OCI-LY1 (cell line): Measurements from ENCODE around the gene CKS2.
A peak's percentile ranks its signal among the peaks of the same experiment; 100 is the strongest.
"Not testable (repeated sequence)": the region's sequence is repeated elsewhere in the genome, so short reads cannot be mapped to it uniquely, and the experiment has no call there.

Experiments used
- H2AFZ ChIP-seq: fragments of 200-600 bp; sonication (generic), shearing (Covaris generic); 2 replicates; pipeline ENCODE4 v1.6.0; 2014; ENCODE audit warnings: antibody characterized with exemption, mild to moderate bottlenecking, low read length
- H3F3A ChIP-seq: fragments of 200-600 bp; sonication (generic), shearing (Covaris generic); 2 replicates; pipeline ENCODE4 v1.6.0; 2014; ENCODE audit warnings: mild to moderate bottlenecking, antibody characterized with exemption, low read length, moderate library complexity; ENCODE audit not compliant: insufficient read depth
- H3K27ac ChIP-seq: fragments of 200-600 bp; sonication (generic); 2 replicates; pipeline ENCODE4 v1.5.1; 2014; ENCODE audit warnings: low read length, mixed run types, mild to moderate bottlenecking, low read depth; ENCODE audit not compliant: poor library complexity, severe bottlenecking
- H3K27me3 ChIP-seq: fragments of 200-600 bp; sonication (generic); 2 replicates; pipeline ENCODE4 v1.6.0; 2014; ENCODE audit warnings: antibody characterized with exemption, mild to moderate bottlenecking, low read length, moderate library complexity; ENCODE audit not compliant: insufficient read depth
- H3K36me3 ChIP-seq: fragments of 200-600 bp; sonication (generic); 2 replicates; pipeline ENCODE4 v1.6.1; 2014; ENCODE audit warnings: mild to moderate bottlenecking, antibody characterized with exemption, low read length, moderate library complexity, mixed read lengths; ENCODE audit not compliant: insufficient read depth
- H3K4me1 ChIP-seq: fragments of 200-600 bp; sonication (generic); 2 replicates; pipeline ENCODE4 v1.5.1; 2014; ENCODE audit warnings: mild to moderate bottlenecking, low read length, moderate library complexity; ENCODE audit not compliant: insufficient read depth, severe bottlenecking
- H3K4me2 ChIP-seq: fragments of 200-600 bp; sonication (generic), shearing (Covaris generic); 2 replicates; pipeline ENCODE4 v1.6.1; 2014; ENCODE audit warnings: low read length
- H3K4me3 ChIP-seq: fragments of 200-600 bp; sonication (generic); 2 replicates; pipeline ENCODE4 v1.5.1; 2014; ENCODE audit warnings: low read length, low read depth, mild to moderate bottlenecking, mixed read lengths; ENCODE audit not compliant: poor library complexity, severe bottlenecking
- H3K79me2 ChIP-seq: fragments of 200-600 bp; shearing (Covaris generic); 2 replicates; pipeline ENCODE4 v1.6.1; 2016; ENCODE audit warnings: mixed run types, low read length, mixed read lengths; ENCODE audit not compliant: insufficient read depth
- H3K9ac ChIP-seq: fragments of 200-600 bp; sonication (generic), shearing (Covaris generic); 2 replicates; pipeline ENCODE4 v1.6.1; 2014; ENCODE audit warnings: mild to moderate bottlenecking, low read length, mixed read lengths
- H3K9me2 ChIP-seq: fragments of 200-600 bp; sonication (generic), shearing (Covaris generic); 2 replicates; pipeline ENCODE4 v1.6.1; 2014; ENCODE audit warnings: low read depth, mild to moderate bottlenecking, low read length, mixed read lengths
- H3K9me3 ChIP-seq: fragments of 200-600 bp; shearing (Covaris generic); 2 replicates; pipeline ENCODE4 v1.6.1; 2014; ENCODE audit warnings: low read length, mixed read lengths
- H4K20me1 ChIP-seq: fragments of 200-600 bp; sonication (generic), shearing (Covaris generic); 2 replicates; pipeline ENCODE4 v1.6.0; 2016; ENCODE audit warnings: mild to moderate bottlenecking, low read length; ENCODE audit not compliant: insufficient read depth
- CTCF ChIP-seq: fragments of 200-600 bp; sonication (generic), shearing (Covaris generic); IDR thresholded peaks from 2 replicates; pipeline ENCODE4 v1.5.1; 2017; ENCODE audit warnings: mild to moderate bottlenecking, antibody characterized with exemption, low read length, moderate library complexity, mixed read lengths
- EZH2 ChIP-seq: fragments of 200-600 bp; sonication (generic), shearing (Covaris generic); IDR thresholded peaks from 2 replicates; pipeline ENCODE4 v1.8.0; 2017; ENCODE audit warnings: borderline replicate concordance, mixed run types, mild to moderate bottlenecking, antibody characterized with exemption, low read length, moderate library complexity, mixed read lengths

CKS2 gene

GRCh38 chr9:89295400-89295799, 15.6 kb upstream of the CKS2 start:
- Histone ChIP-seq H3K9ac (no peak overlapping the region), H3F3A (no peaks in the 10 kb centered on the region), H3K9me2 (no peaks in the 10 kb centered on the region), H3K27ac (no peak overlapping the region), H3K4me1 (no peaks in the 10 kb centered on the region), H3K79me2 (no peaks in the 10 kb centered on the region), H3K9me3 (0 out of 2 replicates have a peak, but pooled peaks cover 2% of the 10 kb centered on the region), H3K4me3 (no peak overlapping the region), H3K36me3 (no peaks in the 10 kb centered on the region; the same call in 1 of the 2 replicates), H4K20me1 (no peaks in the 10 kb centered on the region), H3K4me2 (no peak overlapping the region), H3K27me3 (0 out of 2 replicates have a peak, but pooled peaks cover 2% of the 10 kb centered on the region), H2AFZ (no peak overlapping the region)
- TF ChIP-seq CTCF, result no peak
- TF ChIP-seq EZH2, result no peak

- not testable (repeated sequence) for H2AFZ ChIP-seq, H3K9me2 ChIP-seq, H3F3A ChIP-seq, H3K4me3 ChIP-seq, H3K36me3 ChIP-seq, H3K9me3 ChIP-seq, H3K9ac ChIP-seq, H3K27ac ChIP-seq, H3K27me3 ChIP-seq, H3K4me2 ChIP-seq, H3K79me2 ChIP-seq, H4K20me1 ChIP-seq
- peaks cover 18% of the 10 kb centered on the region for H3K4me1 ChIP-seq
Observed at GRCh38 chr9:89301996-89302395, 9.0 kb upstream of the CKS2 start.

- H3K4me3 ChIP-seq, result no peak overlapping the region
- H3K9me3 ChIP-seq, result no peaks in the 10 kb centered on the region
- H3F3A ChIP-seq, result no peaks in the 10 kb centered on the region
- no peaks in the 10 kb centered on the region for H3K79me2 ChIP-seq
- H3K9ac ChIP-seq, result no peak overlapping the region
- peaks cover 10% of the 10 kb centered on the region; the same call in 1 of the 2 replicates for H3K36me3 ChIP-seq
- H3K9me2 ChIP-seq, result no peaks in the 10 kb centered on the region
- peak overlapping the region; percentile 20 for H3K27ac ChIP-seq
- H3K4me2 ChIP-seq, result no peak overlapping the region
- TF ChIP-seq CTCF, result no peak
- no peak for TF ChIP-seq EZH2
- H3K4me1 ChIP-seq, result peaks cover 20% of the 10 kb centered on the region
- H4K20me1 ChIP-seq, result no peaks in the 10 kb centered on the region
- H3K27me3 ChIP-seq, result no peaks in the 10 kb centered on the region
- peak overlapping the region; percentile 8; the same call in 1 of the 2 replicates for H2AFZ ChIP-seq
Observed at GRCh38 chr9:89304020-89304833, 6.8 kb upstream of the CKS2 start.

GRCh38 chr9:89304834-89305188, 6.2 kb upstream of the CKS2 start:
- Histone ChIP-seq H3F3A (no peaks in the 10 kb centered on the region), H3K9me3 (no peaks in the 10 kb centered on the region), H3K4me3 (no peak overlapping the region), H3K4me2 (no peak overlapping the region), H3K27me3 (no peaks in the 10 kb centered on the region), H3K4me1 (peaks cover 26% of the 10 kb centered on the region), H3K27ac (peak overlapping the region; percentile 20), H4K20me1 (no peaks in the 10 kb centered on the region), H3K9ac (no peak overlapping the region), H3K36me3 (peaks cover 10% of the 10 kb centered on the region; the same call in 1 of the 2 replicates), H3K9me2 (no peaks in the 10 kb centered on the region), H3K79me2 (no peaks in the 10 kb centered on the region), H2AFZ (no peak overlapping the region; the same call in 1 of the 2 replicates)
- TF ChIP-seq EZH2 (no peak), CTCF (no peak)
